GM12873 (cell line): Measurements from ENCODE around the gene CAT.

Source experiments
- TF ChIP-seq, protein P1 (sequence below): IDR thresholded peaks from 2 replicates; pipeline ENCODE4 v1.5.1; 2012; ENCODE audit warnings: low read depth, mild to moderate bottlenecking, moderate library complexity, low read length, control low read depth; ENCODE audit not compliant: insufficient read depth; ENCODE audit errors: missing control alignments

Gene CAT

DNA sequence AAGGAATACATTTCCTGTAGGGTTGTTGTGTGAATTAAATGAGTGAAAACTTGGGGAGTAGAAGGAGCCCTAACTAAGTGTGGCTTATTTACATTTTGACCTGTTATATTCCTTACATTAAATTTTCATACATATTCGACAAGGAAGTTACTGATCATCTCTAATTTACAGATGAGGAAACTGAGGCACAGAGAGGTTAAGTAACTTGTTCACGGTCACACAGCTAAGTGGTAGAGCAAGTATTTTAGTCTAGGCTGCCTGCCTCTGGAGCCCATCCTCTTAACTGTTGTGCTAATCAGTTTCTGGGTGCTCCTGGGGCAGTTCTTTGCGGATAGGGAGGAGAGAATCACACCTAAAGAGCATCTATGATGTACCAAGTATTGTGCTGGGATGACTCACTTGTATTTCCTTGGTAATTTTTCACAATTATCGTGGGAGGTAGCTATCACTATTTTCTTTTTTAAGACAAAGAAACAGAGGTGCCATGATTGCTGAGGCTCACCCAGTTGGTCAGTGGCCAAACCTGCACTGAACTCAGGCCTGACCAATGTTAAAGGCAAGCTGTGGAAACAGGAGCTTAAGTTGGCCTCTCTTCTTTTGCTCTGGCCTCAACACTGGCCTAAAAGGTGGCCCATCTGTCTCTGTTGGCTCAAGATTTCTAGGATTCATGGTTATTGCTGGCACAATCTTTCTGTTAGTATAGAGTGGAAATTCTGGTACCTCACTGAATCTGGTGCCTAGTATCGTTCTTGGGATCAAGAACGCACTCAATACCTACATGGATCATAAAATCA is 77.7 kb downstream of the CAT start:
- TF ChIP-seq, protein P1, sequence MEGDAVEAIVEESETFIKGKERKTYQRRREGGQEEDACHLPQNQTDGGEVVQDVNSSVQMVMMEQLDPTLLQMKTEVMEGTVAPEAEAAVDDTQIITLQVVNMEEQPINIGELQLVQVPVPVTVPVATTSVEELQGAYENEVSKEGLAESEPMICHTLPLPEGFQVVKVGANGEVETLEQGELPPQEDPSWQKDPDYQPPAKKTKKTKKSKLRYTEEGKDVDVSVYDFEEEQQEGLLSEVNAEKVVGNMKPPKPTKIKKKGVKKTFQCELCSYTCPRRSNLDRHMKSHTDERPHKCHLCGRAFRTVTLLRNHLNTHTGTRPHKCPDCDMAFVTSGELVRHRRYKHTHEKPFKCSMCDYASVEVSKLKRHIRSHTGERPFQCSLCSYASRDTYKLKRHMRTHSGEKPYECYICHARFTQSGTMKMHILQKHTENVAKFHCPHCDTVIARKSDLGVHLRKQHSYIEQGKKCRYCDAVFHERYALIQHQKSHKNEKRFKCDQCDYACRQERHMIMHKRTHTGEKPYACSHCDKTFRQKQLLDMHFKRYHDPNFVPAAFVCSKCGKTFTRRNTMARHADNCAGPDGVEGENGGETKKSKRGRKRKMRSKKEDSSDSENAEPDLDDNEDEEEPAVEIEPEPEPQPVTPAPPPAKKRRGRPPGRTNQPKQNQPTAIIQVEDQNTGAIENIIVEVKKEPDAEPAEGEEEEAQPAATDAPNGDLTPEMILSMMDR: no peak

- TF ChIP-seq, protein P1: no peak
Measured at GRCh38 chr11:34519595-34520235, 81.0 kb downstream of the CAT start.

GRCh38 chr11:34521265-34521664 is 82.5 kb downstream of the CAT start:
- TF ChIP-seq, protein P1: no peak
